GM19193 (cell line): Measurements from ENCODE around the gene MYH9.

ENCODE experiments used
- POLR2A ChIP-seq: IDR thresholded peaks from 4 replicates; pipeline ENCODE4 v1.6.1; 2011; ENCODE audit not compliant: insufficient read depth, insufficient read length; ENCODE audit errors: extremely low read depth

Gene MYH9

DNA sequence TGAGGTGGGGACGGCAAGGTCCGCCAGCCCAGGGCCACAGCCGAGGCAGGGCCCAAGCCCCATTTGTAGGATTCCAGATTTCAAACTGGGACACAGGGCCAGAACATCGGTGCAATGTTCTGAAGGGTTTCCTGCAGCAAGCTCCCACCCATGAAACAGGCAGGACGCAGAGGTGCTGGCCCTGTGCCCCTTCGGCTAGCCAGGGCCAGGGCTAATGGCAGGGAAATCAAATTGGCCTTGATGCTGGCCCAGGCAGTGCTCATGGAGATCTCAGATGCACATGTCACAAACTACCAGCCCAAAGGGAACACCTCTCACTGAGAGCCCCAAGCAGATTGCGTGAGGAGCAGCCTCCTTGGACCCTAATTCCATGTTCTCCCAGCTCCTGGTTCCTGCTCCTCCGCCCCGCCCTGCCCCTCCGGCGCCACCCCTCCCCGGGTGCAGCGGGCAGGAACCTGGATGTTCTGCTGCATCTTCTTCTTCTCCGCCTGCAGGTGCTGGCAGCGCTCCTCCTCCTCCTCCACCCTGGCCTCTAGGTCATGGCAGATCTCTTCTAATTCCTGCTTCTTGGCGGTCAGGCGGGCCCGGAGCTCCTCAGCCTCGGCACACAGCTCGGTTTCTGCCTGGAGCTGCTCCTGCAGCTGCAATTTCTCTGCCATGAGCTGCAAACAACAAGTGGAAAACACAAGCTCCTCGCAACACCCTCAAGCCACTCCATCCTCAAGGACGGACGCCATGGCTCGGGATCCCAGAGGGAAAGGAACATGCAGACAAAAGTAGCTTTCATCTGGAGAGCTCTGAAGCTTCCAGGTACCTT, 87.2 kb downstream of the MYH9 start:
- TF ChIP-seq POLR2A, result no peak

DNA sequence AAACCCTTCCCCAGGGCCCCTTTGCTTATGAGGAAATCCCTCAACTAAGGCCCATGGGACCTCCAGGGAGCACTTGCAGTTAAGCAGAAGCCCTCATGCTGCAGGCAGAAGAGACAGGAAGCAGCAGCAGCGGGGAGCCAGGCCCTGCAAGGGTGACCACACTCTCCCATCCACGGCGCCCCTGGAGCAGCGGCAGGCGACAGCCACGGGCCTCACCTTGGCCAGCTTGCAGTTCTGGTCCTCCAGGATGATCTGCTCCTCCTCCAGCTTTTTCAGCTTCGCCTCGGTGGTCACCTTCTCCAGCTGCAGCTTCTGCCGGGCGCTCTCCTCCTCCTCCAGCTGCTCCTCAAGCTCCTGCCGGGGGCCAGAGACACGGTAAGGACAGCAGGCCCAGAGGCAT, 87.9 kb downstream of the MYH9 start:
- peak; percentile 4 for TF ChIP-seq POLR2A

DNA sequence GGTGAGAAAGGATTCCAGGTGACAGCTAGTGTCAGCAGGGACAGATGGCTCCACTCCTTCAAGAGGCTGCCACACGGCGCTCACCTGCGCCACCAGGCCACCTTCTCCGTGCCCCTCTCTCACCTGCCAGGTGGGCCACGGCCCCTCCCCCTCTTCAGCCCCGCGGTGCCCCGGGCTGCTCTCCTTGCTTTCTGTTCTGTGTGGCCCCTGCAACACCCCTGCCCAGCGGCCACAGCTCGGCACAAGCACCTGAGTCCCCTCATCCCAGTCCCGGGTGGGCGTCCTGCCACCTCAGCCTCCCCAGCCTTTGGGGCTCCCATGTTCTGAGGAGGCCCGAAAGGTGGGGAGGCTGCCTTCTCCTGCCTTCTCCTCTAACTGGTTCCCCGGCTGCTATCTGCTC, 88.5 kb downstream of the MYH9 start:
- TF ChIP-seq POLR2A, result no peak

DNA sequence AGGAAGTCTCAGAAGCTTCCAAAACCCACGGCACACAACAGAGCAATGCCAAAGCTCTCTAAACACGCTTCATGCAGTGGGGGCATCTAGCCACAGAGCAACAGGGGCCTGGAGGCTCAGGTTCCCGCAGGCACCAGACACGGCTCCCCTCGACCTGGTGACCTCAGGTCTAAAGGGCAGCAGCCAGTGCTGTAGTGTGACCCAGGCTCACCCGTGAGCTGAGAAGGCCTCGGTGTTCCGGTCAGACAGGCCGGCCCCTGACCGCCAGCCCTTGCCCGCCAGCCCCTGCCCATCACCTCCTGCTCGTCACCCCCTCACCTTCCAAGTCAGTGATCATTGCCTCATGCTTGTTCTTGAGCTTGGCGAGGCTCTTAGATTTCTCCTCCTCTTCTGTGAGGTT, 89.2 kb downstream of the MYH9 start:
- no peak for TF ChIP-seq POLR2A

DNA sequence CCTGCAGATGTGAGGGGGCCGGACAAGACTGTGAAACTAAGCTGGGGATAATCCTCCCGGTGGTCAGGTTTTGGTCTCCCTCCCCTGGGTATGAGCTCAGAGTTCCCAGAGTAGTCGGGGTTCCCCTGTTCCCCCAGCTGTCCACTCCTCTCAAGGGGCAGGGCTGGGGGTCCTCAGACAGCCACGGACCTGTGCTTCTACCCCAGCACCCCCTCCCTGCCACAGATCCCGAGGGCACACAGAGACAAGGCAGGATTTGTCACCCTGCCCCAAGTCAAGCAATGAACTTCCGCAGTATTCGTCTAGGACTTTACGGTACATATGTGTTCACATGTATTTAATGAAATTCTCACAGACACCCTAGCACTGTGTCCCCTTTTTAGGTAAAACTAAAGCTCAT, 89.6 kb downstream of the MYH9 start:
- TF ChIP-seq POLR2A, result no peak

DNA sequence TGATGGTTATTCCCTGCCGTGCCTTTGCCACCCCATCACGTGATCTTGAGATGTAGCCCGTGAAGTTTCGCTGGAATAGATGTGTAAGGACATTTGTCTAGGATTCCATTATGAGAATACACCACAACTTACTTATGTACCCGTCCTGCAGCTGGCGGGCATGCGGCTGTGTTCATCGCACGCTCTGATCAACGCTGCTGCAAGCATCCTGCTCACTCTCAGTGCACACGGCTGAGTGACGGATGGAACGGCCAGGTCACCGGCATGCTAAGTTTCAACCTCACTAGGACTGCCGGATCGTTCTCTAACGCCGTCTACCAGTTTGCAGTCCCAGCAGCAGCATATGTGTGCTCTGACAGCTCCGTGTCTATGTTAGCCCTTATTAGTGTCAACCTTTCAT, 90.2 kb downstream of the MYH9 start:
- TF ChIP-seq POLR2A, result no peak

DNA sequence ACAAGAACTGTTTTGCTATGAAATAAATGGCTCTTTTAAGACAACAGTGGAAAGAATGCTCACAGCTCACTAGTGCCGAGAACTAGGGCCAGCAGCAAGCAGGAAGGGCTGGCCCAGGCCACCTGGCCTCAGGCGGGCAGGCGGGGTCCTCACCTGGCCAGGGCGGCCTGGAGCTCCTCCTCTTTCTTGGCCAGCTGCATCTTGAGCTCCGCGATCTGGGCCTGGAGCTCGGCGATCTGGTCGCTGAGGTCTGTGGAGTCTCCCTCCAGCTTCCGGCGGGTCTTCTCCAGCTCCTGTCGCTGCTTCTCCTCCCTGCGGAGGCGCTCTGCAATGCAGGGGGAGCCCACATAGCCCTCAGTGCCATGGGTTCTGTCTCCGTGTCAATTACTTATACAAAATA, 91.1 kb downstream of the MYH9 start:
- no peak for TF ChIP-seq POLR2A

DNA sequence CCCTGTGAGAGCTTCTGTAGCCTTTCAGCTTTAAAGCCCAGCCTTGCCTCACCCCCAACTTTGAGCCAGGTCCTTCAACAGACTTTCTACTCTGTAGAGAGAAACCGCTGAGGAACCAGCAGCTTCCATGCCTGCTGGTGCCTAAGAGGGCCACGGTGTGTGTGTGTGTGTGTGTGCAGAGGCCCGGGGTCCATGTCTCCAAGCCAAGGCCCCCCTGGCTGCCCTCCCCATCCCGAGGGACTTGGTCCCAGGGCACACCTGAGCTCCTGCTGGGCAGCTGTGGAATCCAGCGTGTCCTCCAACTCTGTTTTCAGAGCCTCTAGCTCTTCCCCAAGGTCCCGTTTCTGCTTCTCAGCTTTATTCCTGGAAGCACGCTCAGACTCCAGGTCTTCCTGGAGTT, 92.5 kb downstream of the MYH9 start:
- no peak for TF ChIP-seq POLR2A

DNA sequence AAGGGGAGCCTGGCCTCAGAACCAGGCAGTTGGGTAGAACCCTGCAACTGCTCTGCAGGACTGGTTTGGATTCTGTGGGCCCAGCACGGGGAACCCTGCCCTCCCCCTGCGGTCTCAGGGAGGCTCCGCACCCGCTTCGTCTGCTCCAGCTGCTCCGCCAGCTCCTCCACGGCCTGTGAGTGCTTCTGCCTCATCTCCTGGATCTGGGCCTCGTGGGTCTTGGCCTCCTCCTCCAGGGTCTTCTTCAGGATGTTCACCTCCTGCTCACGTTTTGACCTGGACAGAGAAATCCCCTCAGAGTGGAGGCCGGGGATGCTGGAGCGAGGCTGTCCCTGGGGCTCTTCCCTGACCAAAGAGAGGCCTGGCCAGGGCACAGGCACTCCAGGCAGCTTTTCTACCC, 93.0 kb downstream of the MYH9 start:
- no peak for TF ChIP-seq POLR2A

DNA sequence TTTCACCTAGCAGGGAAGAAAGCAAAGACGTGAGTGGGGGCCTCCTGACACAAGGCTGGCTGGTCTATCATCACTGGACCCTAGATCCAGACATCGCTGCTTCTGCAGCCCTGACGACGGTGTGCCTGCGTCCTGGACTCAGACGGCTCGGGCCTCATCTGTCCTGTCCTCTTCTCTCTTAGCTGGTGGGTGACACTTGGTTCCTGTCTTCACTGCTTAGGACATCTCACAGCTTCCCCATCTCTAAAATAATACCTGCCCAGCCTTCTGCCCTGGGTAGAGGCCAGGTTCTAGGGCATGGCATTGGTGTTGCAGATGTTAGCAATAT, 93.5 kb downstream of the MYH9 start:
- no peak for TF ChIP-seq POLR2A

DNA sequence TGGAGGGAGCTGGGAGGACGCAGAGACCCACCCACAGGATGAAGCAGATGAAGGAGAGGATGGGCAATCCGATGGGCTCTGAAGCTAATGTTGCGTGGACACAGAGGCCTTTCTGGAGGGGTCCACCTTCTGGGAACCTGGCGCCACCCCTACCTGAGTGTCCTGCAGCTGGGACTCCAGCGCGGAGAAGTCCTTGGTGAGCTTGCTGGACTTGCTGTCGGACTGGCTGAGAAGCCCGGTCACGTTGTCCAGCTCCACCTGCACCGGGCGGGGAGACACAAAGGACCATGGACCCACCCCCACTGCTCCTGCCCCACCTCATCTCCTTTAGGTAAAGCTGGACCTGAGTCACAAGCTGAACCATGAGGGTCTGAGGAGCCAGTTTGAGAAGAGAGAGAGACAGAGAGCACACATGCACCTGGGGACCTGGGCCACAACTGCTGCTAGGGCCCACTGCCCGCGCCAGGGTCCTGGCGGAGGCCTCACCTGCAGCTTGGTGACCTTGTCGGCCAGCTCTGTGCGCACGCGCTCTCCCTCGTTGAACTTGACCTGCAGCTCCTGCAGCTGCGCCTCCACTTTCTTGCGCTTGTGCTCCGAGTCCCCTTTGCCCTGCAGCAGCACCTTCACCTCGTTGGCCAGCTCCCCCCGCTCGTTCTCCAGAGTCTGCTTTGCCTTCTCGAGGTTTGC, 94.0 kb downstream of the MYH9 start:
- TF ChIP-seq POLR2A, result no peak

DNA sequence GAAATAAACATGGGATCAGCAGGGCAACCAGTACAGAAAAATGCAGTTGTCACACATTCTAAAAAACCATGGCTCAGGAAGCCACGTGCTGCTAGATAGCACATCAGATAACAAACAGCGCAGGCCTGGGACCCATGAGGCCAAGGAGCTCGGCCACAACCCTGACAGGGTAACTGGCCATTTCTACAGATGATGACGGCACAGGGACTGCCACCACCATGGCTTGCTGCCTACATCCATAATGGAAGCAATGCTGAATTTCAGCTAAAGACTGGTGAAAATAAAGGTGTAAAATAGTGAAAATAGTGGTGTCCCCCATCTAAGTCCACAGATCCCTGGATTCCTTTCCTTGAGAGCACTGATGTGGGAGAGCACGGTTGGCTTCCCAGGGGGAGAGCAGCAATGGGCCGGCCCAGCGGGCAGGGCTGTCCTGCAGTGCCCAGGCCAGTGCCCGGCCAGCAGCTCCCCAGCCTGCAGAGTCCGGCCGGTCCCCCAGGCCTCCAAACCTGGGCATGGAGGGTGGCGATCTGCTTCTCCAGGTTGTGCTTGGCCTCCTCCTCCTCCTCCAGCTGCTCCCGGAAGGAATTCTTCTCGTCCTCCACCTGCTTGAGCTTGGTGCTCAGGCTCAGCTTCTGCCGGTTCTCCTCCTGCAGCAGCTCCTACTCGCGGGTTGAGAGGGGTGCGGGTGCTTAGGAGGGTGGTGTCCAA, 94.8 kb downstream of the MYH9 start:
- TF ChIP-seq POLR2A, result no peak

DNA sequence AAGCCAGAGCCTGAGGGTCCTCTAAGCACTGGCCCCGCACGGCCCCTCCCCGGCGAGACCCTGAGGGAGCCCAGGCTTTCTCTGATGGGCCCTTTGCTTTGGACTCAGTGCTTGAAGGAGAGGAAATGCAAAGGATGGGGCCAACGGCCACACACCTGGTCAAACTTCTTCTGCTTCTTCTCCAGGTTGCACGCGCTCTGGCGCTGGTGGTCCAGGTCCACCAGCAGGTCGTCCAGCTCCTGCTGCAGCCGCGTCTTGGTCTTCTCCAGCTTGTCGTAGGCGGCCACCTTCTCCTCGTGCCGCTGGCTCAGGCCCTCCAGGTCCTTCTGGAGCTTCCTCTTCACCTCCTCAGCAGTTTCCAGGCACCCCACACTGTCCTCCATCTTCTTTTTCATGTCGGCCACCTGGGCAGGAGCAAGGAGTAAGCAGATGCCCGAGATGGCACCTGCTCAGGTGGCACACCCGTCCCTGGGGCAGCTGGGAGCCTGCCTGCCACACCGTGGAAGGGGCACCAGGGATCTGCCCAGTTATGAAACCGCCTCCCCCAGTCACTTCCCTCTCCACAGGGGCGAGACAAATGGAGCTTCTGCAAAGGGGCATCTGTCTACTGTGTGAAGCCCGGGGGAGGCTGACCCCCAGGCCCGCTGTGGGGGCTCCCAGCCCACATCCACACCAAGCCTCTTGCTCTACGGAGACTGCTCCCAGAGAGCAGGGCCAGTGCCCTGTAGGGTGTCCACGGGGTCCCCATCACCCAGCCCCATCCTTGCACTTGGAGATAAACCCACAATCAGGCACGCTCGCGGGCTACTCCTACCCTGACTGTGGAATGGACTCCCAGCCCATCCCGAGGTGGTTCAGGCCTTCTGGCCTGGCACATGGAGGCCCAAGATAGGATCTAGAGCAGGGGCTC, 95.7 kb downstream of the MYH9 start:
- TF ChIP-seq POLR2A, result no peak

DNA sequence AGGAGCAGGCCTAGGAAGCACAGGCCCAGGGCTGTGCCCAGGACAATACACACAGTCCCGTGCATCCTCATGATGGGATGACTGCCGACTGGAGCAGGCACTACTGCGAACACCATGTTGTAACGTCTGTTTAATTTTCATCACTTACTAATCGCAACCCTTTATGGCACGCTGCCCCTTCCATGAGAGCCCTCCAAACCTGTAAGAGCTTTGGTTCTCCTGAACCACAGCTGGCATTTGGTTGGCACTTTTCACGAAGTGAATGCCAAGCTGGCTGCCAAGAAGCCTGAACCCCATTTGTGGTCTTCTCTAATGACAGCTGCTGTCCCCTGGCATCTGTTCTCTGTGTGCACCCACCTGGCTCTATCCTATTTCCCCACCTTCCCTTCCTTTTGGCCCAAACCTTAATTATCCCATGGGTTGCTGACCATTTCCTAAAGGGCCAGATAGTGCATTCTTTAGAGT, 98.3 kb downstream of the MYH9 start:
- TF ChIP-seq POLR2A, result no peak
